Measurements from ENCODE around the gene ZNF367. TPM values are rescaled to one million over a fixed set of nuclear protein-coding genes. Genes with fewer than 3 reads are reported as not detected.

The ZNF367 gene
- total RNA-seq, 2 experiments from 2014 or later, result 29.3 to 30.1 TPM

DNA sequence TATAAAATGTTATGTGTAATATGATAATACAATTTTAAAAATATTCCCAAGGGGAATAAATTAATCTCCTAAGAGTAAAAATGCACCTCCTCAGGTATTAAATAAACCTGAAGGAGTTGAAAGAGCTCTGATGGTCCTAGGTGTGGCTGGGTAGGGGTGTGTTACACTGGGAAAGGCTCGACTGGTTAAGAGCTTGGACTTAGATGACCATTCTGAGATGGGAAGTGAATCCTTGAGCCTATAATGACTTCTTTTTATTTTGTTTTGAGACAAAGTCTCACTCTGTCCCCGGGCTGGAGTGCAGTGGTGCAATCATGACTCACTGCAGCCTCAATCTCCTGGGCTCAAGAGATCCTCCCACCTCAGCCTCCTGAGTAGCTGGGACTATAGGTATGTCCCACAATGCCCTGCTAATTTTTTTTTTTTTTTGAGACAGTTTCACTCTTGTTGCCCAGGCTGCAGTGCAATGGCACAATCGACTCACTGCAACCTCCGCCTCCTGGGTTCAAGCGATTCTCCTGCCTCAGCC lies 22.6 kb upstream of the ZNF367 start:
- TF ChIP-seq, protein P1, sequence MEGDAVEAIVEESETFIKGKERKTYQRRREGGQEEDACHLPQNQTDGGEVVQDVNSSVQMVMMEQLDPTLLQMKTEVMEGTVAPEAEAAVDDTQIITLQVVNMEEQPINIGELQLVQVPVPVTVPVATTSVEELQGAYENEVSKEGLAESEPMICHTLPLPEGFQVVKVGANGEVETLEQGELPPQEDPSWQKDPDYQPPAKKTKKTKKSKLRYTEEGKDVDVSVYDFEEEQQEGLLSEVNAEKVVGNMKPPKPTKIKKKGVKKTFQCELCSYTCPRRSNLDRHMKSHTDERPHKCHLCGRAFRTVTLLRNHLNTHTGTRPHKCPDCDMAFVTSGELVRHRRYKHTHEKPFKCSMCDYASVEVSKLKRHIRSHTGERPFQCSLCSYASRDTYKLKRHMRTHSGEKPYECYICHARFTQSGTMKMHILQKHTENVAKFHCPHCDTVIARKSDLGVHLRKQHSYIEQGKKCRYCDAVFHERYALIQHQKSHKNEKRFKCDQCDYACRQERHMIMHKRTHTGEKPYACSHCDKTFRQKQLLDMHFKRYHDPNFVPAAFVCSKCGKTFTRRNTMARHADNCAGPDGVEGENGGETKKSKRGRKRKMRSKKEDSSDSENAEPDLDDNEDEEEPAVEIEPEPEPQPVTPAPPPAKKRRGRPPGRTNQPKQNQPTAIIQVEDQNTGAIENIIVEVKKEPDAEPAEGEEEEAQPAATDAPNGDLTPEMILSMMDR (IDR thresholded peaks at IDR 0.05), result no peak
- Mint-ChIP-seq H3K4me1 (ENCODE audit: low read depth) (peaks cover 3% of the 10 kb centered on the region), H3K27ac (no peak overlapping the region), H3K4me3 (no peak overlapping the region), H3K27me3 (no peaks in the 10 kb centered on the region), H3K36me3 (ENCODE audit: low read depth) (no peaks in the 10 kb centered on the region), H3K9me3 (no peaks in the 10 kb centered on the region)
- intact Hi-C loops (cut with micrococcal nuclease), result loop anchor here (10.0 kb wide), 1 partner anchor 124 kb away; no protein-coding TSS in a partner anchor
- DNase-seq, result no peak
- ChIA-PET POLR2A (interaction anchor here (0.6 kb wide), 1 partner anchor 135 kb away, joined by 3 read pairs; no protein-coding TSS in a partner anchor), CTCF (interaction anchor here (1.3 to 3.7 kb wide), 6 partner anchors 11 to 227 kb away, joined by 3 to 25 read pairs (median 10); no protein-coding TSS in a partner anchor)
- no peak for ATAC-seq

DNA sequence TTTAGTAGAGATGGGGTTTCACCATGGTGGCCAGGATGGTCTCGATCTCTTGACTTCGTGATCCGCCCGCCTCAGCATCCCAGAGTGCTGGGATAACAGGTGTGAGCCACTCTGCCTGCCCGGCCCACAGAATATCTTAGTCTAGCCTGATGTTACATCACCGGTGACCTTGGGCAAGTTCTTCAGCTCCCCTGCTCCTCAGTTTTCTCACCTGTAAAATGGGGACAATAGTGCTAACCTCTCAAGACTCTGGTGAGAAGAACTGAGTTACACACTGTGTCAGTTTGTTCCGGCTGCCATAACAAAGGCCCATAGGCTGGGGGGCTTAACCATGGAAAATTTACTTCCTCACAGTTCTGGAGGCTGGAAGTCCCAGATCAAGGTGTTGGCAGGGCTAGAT lies 19.3 kb upstream of the ZNF367 start:
- TF ChIP-seq, protein P1 (IDR thresholded peaks at IDR 0.05), result no peak

DNA sequence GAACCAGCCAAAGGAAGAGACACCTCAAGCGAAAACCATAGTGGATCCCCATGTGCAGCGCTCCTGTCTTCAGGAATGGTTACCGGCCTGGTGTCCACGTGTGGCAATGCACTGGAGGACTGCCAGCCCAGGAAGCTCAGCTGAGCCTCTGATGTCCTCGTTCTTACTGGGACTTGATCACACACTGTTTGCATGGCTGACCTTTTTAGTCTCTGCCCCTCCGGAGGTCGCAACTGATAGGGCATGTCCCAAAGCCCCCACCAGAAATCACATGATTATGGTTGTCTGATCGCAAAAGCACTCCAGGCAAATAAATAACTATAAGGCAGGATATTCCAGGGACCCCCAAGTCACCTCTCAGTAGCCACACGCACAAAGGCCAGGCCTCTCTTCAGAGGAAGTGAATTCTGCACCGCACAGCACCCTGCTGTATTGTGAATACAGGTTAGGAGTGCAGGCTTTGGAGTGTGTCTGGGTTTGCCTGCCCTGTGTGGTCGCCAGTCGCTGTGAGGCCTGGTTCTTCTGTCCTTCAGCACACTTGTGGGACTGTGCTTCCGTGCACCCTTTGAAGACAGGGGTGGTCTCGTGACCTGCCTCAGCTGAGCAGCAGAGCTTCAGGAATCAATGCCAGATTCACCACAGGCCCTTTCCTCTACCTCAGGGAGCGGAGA lies 18.4 kb upstream of the ZNF367 start:
- ChIA-PET CTCF (interaction anchor here (1.0 to 1.2 kb wide), 2 partner anchors 111 to 230 kb away, joined by 3 to 5 read pairs; no protein-coding TSS in a partner anchor), POLR2A (interaction anchor here (0.6 kb wide), 1 partner anchor 94 kb away, joined by 3 read pairs; no protein-coding TSS in a partner anchor)
- no peaks in the 10 kb centered on the region for H3K36me3 Mint-ChIP-seq (ENCODE audit: low read depth)
- H3K27ac Mint-ChIP-seq, result no peak overlapping the region
- peaks cover 3% of the 10 kb centered on the region for H3K4me1 Mint-ChIP-seq (ENCODE audit: low read depth)
- no peaks in the 10 kb centered on the region for H3K9me3 Mint-ChIP-seq
- ATAC-seq (no peak), DNase-seq (no peak)
- no peaks in the 10 kb centered on the region for H3K27me3 Mint-ChIP-seq
- intact Hi-C loops (cut with micrococcal nuclease), result no loop called here
- TF ChIP-seq, protein P1 (IDR thresholded peaks at IDR 0.05), result no peak
- H3K4me3 Mint-ChIP-seq, result no peak overlapping the region

More for the DNA sequence above, 19.3 kb upstream of the ZNF367 start:
- CTCF ChIA-PET, result no interaction called here
- ATAC-seq (no peak), DNase-seq (no peak)
- Mint-ChIP-seq H3K4me3 (no peak overlapping the region), H3K27me3 (no peaks in the 10 kb centered on the region), H3K27ac (no peak overlapping the region), H3K4me1 (ENCODE audit: low read depth) (peaks cover 3% of the 10 kb centered on the region), H3K36me3 (ENCODE audit: low read depth) (no peaks in the 10 kb centered on the region), H3K9me3 (no peaks in the 10 kb centered on the region)
- POLR2A ChIA-PET, result no interaction called here
- intact Hi-C loops (cut with micrococcal nuclease), result no loop called here

DNA sequence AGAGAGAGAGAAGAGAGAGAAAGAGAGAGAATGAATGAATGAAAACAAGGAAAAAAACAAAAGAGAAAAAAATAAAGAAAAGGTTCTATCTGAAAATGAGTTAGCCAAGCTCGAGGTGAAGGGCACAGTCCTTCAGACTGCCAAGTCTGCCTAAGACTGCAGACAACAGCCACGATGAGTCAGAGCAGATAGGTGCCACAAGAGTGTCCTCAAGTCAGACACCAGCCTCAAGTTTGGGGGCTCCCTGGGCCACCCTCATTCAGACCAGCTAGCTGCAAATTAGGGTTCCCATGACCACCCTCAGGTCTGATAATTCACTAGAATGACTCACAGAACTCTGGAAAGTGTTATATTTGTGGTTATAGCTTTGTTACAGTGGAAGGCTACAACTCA lies 17.9 kb upstream of the ZNF367 start:
- Mint-ChIP-seq H3K9me3 (no peaks in the 10 kb centered on the region), H3K27me3 (no peaks in the 10 kb centered on the region), H3K27ac (no peak overlapping the region), H3K36me3 (ENCODE audit: low read depth) (no peaks in the 10 kb centered on the region), H3K4me3 (no peak overlapping the region), H3K4me1 (ENCODE audit: low read depth) (peaks cover 3% of the 10 kb centered on the region)
- intact Hi-C loops (cut with micrococcal nuclease), result no loop called here
- TF ChIP-seq, protein P1 (IDR thresholded peaks at IDR 0.05), result no peak
- peak; percentile 69 for ATAC-seq
- POLR2A ChIA-PET, result interaction anchor here (0.6 kb wide), 1 partner anchor 95 kb away, joined by 3 read pairs; no protein-coding TSS in a partner anchor
- CTCF ChIA-PET, result interaction anchor here (1.0 to 1.2 kb wide), 3 partner anchors 50 to 230 kb away, joined by 3 to 5 read pairs (median 3); no protein-coding TSS in a partner anchor
- DNase-seq, result no peak

DNA sequence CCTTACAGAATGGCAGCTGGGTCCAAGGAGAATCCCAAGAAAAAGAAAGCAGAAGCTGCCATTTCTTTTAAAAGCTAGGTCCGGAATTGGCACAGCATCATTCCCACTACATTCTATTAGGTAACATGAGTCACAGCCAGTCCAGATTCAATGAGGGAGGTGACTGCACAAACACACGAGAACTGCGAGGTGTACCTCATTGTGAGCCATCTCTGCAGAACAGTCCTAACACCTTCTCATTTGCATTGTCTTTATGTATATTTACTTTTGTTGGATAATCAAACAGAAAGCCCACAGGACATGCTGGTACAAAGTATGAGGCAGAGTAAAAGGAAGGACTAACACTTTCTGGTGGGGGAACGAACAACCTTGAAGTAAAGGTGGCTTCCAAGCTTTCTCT lies 17.2 kb upstream of the ZNF367 start:
- no peak for ATAC-seq

More for the DNA sequence above, 17.2 kb upstream of the ZNF367 start:
- intact Hi-C loops (cut with micrococcal nuclease), result no loop called here
- H3K4me3 Mint-ChIP-seq, result no peak overlapping the region
- no peak overlapping the region for H3K27ac Mint-ChIP-seq
- TF ChIP-seq, protein P1 (IDR thresholded peaks at IDR 0.05), result no peak
- no peaks in the 10 kb centered on the region for H3K36me3 Mint-ChIP-seq (ENCODE audit: low read depth)
- ChIA-PET CTCF (interaction anchor here (1.1 to 1.2 kb wide), 2 partner anchors 50 to 110 kb away, joined by 3 read pairs; no protein-coding TSS in a partner anchor), POLR2A (no interaction called here)
- H3K9me3 Mint-ChIP-seq, result no peaks in the 10 kb centered on the region
- H3K27me3 Mint-ChIP-seq, result no peaks in the 10 kb centered on the region
- DNase-seq, result no peak
- peaks cover 3% of the 10 kb centered on the region for H3K4me1 Mint-ChIP-seq (ENCODE audit: low read depth)

Data from activated CD8-positive, alpha-beta T cell treated with anti-CD3 and anti-CD28 coated beads for 36 hours (primary cell).